HG02610 (cell line): ENCODE measurements around the gene ZNF775.
"Not testable (repeated sequence)": the region's sequence is repeated elsewhere in the genome, so short reads cannot be mapped to it uniquely, and the experiment has no call there.

ENCODE experiments used
- ATAC-seq: cut with Tn5 transposase; IDR thresholded peaks from one replicate; pipeline ENCODE4 v1.9.1; 2021; ENCODE audit warnings: mild to moderate bottlenecking, moderate library complexity; ENCODE audit not compliant: unreplicated experiment

ZNF775 gene

GRCh38 chr7:150380463-150380862 lies 1.3 kb downstream of the ZNF775 start:
- ATAC-seq = no peak

GRCh38 chr7:150381096-150381495 lies 2.0 kb downstream of the ZNF775 start:
- ATAC-seq = no peak

GRCh38 chr7:150381785-150382122 lies 2.6 kb downstream of the ZNF775 start:
- no peak for ATAC-seq

GRCh38 chr7:150382123-150382843 lies 3.2 kb downstream of the ZNF775 start:
- ATAC-seq = no peak

- ATAC-seq = no peak
Observed at GRCh38 chr7:150382844-150383225, 3.7 kb downstream of the ZNF775 start.

- no peak for ATAC-seq
Observed at GRCh38 chr7:150383710-150384397, 4.7 kb downstream of the ZNF775 start.

- no peak for ATAC-seq
Observed at GRCh38 chr7:150384406-150385301, 5.5 kb downstream of the ZNF775 start.

- no peak for ATAC-seq
Observed at GRCh38 chr7:150385302-150385723, 6.2 kb downstream of the ZNF775 start.

- ATAC-seq = not testable (repeated sequence)
Observed at GRCh38 chr7:150385884-150386283, 6.8 kb downstream of the ZNF775 start.

- no peak for ATAC-seq
Observed at GRCh38 chr7:150388306-150388705, 9.2 kb downstream of the ZNF775 start.

GRCh38 chr7:150388709-150389531 lies 9.8 kb downstream of the ZNF775 start:
- ATAC-seq = no peak

- ATAC-seq = no peak
Observed at GRCh38 chr7:150389532-150389816, 10.3 kb downstream of the ZNF775 start.

GRCh38 chr7:150390205-150390604 lies 11.1 kb downstream of the ZNF775 start:
- ATAC-seq = no peak

- ATAC-seq = no peak
Observed at GRCh38 chr7:150393325-150393724, 14.2 kb downstream of the ZNF775 start.

- ATAC-seq = no peak
Observed at GRCh38 chr7:150396426-150396825, 17.3 kb downstream of the ZNF775 start.

GRCh38 chr7:150396851-150397260 lies 17.7 kb downstream of the ZNF775 start:
- no peak for ATAC-seq

GRCh38 chr7:150397346-150398107 lies 18.4 kb downstream of the ZNF775 start:
- no peak for ATAC-seq

GRCh38 chr7:150398108-150398964 lies 19.2 kb downstream of the ZNF775 start:
- ATAC-seq = no peak

GRCh38 chr7:150398965-150399320 lies 19.8 kb downstream of the ZNF775 start:
- no peak for ATAC-seq
